Stimulated activated CD4-positive, alpha-beta T cell treated with anti-CD3 and anti-CD28 coated beads, Interleukin-2, amount 100 ng/mL, for 24 hours (primary cell): Measurements from ENCODE around the gene MAU2.

Experiments used
- DNase-seq, 2 donors: peaks; one replicate each; pipeline ENCODE4 v3.0.0-alpha.2; 2020

The MAU2 gene

DNA sequence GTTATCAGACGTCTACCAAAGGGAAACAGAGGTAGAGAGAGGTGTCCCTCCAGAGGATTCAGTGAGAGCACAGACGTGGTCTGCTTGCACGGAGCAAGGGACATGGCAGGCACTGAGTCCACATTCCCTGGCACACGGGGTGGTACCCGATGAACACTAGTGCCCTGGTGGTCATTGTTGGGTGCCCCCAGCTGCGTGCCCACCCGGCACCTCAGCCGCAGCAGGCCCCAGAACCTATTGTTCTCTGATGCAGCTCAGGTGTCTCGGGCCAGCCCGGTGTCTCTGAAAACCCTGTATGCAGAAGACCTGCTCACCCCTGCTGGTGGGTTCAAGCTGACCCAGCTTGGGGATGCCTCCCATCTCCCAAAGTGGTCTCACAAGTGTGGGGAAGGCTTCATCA is 12.3 kb upstream of the MAU2 start:
- no peak for DNase-seq

DNA sequence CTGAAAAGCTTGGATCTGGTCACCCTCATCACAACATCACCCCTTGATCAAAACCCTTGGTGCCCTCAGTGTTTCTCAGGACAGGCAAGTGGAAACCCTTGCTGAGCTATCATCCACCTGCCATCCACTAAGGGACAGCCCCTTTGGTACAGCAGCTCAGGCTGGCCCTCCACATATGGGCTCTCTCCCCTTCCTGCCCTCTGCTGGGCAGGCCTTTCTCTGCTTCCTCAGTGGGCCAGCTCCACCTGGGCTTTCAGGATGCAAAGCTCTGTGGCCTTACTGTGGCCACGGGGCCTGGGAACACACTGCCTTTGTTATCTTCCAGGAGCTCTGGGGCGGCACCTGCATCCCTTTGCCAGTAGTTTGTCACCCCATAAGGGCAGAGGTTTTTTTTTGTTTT is 5.2 kb upstream of the MAU2 start:
- no peak for DNase-seq

DNA sequence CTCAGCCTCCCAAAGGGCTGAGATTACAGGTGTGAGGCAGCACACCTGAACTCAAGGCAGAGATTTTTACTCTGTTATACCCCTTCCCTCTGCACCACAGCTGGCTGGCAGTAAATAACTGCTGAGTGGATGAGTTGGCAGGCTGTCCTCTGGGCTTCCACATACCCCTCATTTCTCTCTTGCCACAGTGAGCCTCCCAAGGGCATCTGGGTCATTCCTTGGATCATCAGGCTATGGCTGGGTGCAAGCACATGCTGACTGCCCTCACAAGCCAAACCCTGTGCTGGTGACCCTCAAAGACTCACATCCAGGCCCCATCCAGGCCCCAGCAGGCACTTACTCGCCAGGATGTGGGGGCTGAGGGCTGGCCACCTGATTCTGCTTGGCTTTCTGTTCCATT is 4.5 kb upstream of the MAU2 start:
- DNase-seq = no peak

DNA sequence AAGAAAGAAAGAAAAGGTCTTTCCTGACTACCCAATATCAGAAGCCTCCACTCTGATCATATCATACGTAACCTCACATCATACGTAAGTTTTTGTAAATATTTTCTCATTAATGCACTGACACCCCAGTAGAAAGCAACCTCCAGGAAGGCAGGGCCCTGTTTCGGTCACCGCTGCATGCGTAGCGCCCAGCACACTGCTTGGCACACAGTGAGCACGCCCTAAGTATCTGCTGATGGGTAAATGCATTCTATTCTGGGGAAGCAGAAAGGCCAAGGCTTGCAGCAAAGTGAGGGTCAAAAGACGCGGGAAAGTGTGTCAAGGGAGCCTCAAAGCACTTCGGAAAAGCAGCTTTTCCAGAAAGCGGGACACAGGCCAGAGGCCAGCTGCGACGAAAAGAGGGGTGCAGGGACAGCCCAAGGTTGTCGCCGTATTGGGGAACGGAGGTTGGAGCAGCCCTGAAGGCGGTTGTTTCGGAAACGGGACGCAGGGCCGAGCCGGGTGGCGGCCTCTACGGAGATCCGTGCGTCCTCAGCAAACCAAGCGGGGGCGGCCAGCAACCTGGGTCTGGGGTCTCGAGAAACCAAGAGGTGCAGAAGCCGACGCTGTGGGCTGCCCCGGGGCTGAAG is 783 bp upstream of the MAU2 start:
- DNase-seq = no peak

DNA sequence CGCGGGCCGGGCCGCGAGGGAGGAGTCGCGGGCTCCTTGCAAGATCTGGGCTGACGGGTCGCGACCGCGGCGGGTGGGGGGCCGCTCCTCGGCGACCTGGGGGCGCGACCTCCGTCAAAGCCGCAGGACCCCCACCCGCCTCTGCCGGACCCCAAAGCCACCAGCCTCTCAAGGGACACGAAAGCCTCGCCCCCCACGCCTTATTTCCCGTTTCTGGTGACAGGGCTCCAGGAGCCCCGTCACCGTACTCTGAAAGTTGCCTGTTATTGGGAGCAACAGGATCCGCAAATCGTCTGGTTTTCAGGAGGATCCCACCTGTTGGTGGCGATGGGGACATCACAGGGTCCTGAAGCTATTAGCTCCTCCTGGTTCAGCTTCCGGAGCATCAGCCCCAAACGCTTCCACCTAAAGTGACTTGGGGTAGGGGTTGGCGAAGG is 530 bp downstream of the MAU2 start:
- no peak for DNase-seq

DNA sequence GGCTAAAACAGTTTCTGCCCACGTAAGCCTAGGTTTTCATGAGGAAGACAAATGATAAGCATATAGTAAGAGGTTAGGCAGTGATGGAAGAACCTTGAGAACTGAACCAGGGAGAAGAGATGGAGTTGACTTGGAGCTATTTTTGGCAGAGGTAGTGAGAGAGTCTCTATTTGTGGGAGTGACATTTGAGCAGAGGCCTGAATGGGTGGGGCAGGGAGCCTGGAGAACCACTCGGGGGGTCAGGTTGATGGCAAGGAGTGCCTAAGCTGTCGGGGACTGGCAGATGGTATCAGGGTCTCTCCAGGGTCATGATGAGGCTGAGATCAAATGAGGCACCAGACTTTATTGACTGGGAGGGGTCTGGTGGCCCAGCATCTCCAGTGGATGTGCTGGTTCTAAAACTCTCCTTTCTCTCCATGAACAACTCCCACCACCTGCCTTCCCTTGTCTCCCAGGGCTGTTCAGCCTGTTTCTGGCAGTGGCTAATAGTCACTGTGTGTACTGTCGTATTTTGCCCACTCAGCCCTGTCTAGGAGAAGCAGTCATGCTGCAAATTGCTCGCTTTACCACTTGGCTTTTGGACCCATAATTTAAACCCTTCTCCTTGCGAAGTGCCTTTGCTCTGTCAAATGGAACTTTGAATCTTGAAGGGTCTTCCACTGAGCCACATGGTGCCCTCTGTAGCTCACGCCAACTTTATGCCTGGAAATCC is 3.6 kb downstream of the MAU2 start:
- no peak for DNase-seq

DNA sequence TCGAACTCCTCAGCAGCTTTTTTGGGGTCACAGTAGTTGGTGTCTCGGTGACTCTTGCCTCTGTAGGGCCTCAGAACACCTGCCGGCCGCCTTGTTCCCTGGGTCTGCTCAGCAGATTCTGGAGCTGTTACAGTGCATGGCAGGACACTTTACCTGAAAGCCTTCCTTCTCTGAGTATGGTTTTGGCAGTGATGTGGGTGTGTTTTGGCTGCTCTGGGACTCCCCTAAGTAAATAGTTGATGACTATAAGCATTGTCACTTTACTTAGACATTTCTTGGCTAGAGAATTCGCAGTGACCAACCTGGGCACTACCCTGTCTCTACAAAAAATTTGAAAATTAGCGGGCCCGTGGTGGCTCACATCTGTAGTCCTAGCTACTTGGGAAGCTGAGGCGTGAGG is 7.0 kb downstream of the MAU2 start:
- no peak for DNase-seq

DNA sequence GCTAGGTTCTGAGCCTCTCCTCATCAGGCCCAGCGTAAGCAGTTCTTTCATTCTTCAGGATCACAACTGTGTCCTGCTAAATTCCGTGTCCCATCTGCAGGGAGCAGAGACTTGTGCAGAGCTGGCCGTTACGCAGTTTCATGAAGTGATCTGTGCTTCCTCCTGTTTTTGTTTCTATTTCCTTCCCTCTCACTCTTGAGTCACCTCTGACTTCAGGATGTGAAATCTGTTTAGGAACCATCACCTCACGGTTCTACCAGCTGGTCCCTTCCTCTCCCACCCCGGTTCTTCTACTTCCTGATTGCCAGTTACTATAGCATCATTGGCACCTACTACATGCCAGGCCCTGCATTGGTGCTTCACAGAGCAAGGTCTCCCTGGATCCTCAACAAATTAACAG is 8.5 kb downstream of the MAU2 start:
- DNase-seq = no peak

DNA sequence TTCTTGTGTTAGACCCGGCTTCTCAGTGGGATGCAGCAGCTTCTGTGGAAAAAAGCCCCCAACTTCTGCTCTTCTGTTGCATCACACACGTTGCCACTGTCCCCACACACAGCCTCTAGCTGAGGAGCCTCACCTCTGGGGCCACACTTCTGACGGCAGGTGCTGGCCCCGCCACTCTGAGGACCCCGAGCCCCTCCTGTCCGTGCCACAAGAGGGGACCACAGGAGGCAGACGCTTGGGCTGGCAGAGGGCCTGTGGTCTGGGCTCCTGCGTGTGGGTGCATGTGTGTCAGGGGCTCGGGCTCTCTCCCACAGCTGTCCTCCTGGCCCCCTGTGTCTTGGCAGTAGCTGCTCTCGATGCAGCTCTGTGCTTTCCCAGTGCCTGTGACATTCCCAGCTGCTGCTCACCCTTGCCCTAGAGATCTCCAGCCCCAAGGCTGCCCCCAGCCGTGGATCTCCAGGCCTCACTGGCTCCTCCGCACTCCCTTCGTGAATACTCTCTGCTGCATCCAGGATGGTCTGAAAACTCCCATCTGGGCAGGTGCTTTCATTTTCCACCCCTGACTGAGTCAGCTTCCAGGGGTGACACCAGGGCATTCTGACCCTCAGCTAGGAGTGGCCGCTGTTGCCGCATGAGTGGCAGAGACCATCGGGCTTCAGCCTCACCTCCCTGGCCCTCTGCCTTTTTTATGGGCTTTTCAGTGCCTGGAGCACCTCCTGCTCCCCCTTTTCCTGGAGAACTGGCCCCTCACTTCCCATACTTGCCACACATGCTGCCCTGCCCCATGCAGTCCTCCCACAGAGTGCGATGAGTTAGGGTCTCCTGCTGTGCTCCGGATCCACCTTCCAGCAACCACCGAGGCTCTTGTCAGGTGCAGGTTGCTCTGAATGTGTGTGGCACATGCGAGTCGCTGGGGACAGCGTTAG is 13.7 kb downstream of the MAU2 start:
- no peak for DNase-seq

DNA sequence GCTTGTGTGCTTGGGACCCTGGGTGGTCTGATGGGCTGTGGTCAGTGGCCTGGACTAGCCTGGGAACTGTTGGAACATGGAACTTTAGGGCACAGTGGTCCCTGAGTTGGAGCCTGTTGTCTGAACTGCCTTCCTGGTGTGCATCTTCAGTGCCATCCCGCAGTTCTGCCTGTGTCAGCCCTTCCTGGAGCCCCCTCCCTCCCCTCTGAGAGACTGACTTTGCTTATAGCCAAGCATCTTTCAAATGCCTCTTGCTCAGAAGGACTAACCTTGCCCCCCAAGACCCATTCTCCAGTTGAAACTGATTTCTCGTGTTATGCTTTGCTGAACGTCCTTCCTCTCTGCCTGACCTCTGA is 14.3 kb downstream of the MAU2 start:
- no peak for DNase-seq

DNA sequence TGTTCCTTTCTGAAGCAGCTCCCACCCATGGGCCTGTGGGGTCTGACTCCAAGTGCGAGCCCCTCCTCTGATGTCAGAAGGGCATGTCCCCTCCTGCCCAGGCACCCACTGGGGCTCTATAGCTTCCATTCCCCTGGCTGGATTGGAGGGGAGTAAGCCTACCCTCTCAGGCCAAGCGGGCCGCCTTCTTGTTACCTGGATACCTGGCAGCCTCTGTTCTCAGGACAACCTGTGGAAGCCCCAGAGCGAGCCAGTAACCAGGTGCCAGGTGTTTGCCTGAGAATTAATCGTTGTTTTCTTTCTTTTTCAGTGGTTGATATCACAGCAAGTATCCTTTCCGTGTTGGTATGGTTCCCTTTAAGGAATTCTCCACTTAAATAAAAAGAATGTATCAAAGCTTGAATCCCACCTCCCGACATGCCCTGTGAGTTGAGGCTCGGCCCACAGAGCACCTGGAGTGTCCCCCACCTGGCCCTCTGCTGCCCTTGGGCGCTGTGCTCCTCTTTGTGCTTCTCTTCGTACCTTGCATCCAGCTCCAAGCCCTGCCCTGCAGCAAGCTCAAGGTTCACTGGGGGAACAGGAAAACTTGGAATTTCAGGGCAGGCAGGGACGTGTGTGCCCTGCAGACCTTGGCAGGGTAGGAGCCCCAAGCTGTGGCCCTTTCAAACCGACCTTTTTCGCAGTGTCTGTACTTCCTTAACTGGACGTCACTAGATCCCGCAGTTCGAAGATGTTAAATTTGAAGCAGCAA is 15.0 kb downstream of the MAU2 start:
- DNase-seq = no peak

DNA sequence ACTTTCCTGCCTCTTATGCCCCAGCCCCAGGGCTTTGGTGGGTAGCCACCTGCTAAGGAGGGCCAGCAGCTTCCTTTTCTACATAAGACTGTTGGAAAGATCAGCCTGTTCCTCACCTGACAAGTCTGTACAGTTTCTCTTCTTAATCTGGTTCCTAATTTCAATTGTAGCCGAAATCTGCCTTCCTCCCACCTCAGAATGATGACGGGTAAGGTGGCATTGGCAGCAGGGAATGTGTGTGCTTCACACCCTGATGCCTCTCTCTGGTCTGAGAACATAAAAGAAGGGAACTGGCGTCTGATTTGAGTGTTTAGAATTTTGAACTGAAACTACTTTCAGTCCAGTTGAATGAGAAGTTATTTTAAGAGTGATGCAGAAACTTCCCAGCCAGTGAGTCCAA is 16.0 kb downstream of the MAU2 start:
- no peak for DNase-seq

DNA sequence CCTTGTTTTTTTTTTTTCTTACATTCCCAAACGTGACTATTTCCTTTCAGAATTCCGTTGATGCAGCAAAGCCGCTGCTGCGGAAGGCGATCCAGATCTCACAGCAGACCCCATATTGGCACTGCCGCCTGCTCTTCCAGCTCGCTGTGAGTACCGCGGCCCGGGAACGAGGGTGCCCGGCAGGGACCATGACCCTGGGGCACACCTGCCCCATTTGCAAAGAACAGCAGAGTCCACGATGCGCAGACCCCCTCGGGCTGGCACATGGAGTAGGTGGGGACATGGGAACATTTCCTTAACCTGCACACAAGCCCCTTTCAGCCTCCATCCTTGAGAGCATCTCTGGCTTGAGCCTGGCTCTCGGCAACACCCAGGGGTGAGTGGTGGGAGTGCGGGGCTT is 16.5 kb downstream of the MAU2 start:
- no peak for DNase-seq

DNA sequence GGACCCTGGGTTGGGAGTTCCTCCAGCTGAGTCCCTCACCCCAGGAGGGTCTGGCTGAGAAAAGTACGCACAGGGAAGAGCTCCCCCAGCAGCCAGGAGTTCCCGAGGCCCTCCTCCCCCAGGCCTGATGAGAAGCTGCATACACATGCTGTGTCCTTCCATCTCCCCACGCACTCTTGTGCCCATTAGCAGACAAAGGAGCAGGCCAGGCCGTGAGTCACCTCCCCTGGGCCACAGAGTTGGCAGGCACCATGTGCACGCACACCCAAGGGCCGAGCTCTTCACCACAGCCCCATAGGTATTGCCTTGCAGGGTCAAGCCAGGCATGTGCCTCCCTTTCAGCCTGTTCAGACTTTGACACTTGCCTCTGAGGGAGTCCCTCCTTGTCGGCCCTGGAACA is 17.5 kb downstream of the MAU2 start:
- no peak for DNase-seq

DNA sequence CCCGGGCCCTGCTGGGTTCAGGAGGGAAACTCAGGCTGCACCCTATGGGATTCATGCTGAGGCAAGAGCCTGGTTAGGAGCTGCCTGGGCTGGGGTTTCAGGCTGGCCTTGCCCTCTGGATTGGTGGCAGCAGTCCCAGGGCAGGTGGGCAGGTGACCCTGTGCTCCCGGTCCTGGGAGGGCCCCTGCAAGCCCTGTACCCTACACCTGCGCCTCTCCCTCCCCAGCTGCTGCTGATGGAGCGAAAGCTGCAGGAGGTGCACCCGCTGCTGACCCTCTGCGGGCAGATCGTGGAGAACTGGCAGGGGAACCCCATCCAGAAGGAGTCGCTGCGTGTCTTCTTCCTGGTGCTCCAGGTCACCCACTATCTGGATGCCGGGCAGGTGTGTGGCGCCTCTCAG is 20.4 kb downstream of the MAU2 start:
- no peak for DNase-seq

DNA sequence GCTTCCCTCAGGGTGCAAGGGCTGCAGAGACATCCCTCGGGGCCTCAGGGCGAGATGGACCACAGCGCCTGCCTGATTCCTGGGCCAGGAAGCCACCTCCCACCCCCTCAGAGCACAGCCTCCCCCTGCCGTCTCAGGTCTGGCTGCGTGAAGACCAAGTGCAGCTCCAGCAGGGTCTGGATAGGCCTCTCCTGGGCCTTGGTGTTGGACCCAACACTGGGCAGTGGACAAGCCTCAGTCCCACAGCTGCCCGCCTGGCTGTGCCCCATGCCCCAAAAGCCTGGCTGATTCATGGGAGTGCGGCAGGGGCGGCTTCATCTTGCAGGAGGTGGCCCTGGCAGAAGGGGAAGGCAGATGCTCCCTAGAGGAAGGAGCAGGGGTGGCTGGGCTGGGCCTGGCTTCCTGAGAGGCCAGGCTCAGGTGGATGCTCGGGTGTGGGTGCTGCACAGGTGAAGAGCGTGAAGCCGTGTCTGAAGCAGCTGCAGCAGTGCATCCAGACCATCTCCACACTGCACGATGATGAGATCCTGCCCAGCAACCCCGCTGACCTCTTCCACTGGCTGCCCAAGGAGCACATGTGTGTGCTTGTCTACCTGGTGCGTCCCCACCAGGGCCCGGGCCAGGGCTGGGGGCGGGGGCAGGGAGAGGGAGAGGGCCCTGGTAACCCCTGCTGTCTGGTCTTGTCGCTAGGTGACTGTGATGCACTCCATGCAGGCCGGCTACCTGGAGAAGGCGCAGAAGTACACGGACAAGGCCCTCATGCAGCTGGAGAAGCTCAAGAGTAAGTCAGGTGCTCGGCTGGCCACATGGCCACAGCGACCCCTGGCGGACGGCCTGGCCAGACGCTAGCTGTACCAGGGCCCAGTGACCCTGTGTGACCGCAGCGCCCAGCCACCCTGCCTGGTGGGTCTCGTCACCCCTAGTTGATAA is 21.7 kb downstream of the MAU2 start:
- DNase-seq = peak in 1 of 2 donors; percentile 23

DNA sequence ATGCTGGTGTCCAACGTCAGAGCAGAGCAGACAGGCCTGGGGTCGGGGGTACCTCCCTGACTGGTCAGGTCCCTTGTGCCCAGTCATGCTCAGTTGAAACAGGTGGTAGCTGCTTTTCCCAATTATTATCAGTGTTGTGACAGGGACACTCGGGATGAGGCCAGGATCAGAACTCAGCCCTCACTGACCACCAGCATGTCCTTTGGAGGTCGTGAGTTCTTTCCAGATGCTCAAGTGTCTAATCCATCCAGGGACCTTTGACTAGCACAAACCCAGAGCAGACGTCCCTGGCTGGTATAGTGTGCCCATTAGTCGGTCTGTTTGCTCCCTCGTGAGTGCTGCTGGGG is 22.4 kb downstream of the MAU2 start:
- DNase-seq = no peak

DNA sequence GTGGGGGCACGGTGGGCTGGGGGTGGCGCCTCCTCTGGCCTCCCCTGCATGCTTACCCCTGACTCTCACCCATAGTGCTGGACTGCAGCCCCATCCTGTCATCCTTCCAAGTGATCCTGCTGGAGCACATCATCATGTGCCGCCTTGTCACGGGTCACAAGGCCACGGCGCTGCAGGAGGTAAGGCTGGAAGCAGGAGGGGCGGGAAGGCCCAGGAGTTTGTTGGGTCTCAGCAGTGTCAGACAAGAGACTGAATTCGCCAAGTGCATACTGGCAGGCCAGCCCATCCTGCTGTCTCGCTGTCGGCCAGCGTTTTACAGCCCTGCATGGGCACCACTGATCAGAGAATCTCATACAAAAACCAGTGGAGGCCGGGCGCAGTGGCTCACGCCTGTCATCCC is 23.1 kb downstream of the MAU2 start:
- no peak for DNase-seq

DNA sequence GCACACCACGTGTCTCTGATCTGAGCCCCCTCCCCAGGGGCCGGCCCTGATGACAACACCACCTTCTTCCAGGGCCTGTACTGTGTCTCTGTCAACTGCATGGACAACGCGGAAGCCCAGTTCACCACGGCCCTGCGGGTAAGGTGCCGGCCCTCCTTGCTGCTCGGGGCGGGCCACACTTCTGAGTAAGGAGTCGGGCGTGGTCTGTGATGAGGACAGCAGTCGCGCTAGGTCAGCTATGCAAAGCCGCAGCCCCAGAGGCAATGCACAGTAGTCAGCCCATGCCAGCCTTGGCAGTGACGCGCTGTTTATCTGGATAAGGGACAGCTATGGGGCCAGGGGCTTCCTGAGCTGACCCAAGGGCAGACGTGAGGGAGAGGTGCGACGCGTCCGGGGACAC is 24.6 kb downstream of the MAU2 start:
- DNase-seq = no peak

DNA sequence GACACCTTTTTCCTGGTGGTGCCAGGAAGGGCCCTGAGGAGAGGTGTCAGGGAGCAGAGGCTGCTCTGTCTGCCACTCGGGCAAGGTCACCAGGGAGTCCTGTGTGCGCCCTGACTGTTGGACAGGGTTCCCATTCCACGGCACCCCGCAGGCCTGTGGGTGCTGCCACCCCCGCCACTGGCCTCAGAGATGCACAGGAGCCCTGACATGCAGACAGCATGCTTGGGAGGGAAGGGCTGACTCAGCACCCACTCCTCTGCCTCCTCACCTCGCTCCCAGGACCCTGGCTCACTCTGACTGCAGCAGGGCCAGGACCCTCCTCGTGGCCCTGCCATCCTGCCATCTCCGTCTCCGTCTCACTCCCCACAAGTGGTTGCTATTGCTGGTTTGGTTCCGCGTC is 25.3 kb downstream of the MAU2 start:
- no peak for DNase-seq

DNA sequence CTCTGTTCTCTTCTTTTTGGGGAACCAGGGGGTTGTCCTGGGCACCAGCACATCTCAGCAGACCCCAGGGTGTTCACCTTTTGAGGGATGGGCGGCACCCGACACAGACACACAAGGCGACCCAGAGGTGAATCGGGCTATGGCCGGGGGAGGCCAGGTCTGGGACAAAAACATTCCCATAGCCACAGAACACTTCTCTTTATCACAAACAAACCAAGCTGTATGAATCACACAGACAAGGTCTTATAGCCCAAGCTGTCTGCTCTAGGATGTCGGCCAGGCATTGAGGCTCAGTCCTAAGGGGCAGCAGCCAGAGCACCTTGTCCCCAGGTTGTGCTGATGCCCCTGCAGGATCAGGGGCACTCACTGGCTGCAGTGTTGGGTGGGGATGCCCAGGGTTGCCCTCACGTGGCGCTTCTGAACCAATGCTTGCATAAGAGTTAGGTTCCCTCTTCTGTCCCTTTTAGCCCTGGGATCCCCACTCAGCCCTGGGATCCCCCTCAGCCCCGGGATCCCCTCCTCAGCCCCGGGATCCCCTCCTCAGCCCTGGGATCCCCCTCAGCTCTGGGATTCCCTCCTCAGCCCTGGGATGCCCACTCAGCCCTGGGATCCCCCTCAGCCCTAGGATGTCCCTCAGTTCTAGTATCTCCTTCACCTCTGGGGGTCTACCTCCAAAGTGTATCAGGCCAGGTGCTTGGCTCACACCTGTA is 26.9 kb downstream of the MAU2 start:
- no peak for DNase-seq

DNA sequence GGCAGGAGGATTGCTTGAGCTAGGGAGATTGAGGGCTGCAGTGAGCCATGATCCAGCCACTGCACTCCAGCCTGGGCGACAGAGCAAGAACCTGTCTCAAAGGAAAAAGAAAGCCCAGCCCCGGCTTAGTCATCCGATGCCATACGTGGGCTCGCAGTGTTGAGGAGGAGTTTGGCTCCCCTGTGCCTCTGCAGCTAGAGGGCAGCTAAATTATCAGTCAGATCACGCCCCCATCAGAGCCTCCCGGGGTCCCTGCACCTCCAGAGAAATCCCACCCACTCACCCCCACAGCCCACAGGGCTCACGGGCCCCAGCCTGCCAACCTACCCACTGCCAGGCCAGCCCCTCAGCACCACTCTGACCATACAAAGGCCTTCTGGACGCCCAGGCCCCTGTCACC is 27.6 kb downstream of the MAU2 start:
- DNase-seq = no peak
